ENCODE measurements around the gene GABRB1.
A peak's percentile ranks its signal among the peaks of the same experiment; 100 is the strongest.

The GABRB1 gene

GRCh38 chr4:47122592-47123291 is 91.4 kb downstream of the GABRB1 start:
- DNase-seq, result peak; percentile 83

- no peak for DNase-seq
Observed at GRCh38 chr4:47128991-47129390, 97.6 kb downstream of the GABRB1 start.

DNA sequence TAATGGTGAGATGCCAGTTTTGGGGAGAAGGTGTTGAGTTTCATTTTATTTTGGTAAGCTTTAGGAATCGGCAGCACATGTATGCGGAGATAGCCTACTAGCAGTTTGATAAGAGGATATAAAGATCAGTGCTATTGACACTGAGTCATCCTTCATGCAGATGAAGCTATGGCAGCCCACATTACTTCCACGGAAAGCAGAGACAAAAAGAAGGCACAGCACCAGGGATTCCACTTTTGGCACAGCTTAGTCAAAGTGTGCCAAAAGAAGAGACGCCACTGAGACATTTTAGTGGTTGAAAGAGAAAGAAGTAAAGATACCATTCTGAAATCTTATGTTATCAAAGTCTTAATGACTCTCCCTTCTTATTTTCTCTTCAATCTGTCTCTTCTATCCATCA is 103.8 kb downstream of the GABRB1 start:
- no peak for DNase-seq

GRCh38 chr4:47143261-47143660 is 111.9 kb downstream of the GABRB1 start:
- DNase-seq, result no peak

- no peak for DNase-seq
Observed at GRCh38 chr4:47145630-47146029, 114.3 kb downstream of the GABRB1 start.

GRCh38 chr4:47154816-47155370 is 123.5 kb downstream of the GABRB1 start:
- no peak for DNase-seq

- DNase-seq, result no peak
Observed at GRCh38 chr4:47155919-47156318, 124.6 kb downstream of the GABRB1 start.

GRCh38 chr4:47160095-47160494 is 128.7 kb downstream of the GABRB1 start:
- DNase-seq, result peak; percentile 1

DNA sequence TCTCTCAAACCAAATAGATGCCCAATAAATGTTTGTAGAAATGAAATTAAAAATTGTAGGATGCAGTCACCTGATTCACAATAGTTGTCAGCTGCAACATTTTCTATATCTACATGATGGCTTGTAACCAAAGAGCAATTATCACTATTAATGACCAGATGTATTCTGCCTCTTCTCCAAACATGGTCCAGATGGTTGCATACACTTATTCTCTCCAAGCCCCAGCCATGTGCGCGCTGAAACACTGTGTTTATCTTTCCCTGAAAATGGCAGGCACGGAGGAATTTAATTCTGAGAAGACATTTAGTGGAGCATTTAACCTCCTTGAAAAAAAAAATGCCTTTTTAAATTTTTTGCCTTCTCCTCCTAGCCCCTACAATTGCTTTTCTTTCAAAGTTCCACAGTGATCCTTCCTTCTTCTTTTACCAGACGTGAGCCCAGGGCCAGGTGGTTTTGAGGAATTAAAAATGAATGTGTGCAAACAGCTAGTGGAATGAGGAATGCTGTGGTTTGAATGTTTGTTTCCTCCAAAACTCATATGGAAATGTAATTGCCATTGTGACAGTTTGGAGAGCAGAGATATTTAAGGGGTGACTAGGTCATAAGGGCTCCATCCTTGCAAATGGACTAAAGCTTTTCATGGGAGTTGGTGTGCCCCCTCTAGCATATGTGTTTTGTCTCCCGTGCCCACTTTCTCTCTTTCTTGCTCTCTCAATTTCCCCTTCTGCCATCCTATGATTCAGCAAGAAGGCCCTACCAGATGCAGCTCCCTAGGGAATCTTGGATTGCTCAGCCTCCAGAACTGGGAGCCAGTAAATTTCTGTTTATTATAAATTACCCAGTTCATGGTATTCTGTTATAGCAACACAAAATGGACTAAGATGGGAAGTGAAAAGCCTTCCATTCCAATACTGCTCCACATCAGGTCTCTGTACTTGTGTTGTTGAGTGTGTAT is 136.0 kb downstream of the GABRB1 start:
- no peak for DNase-seq

DNA sequence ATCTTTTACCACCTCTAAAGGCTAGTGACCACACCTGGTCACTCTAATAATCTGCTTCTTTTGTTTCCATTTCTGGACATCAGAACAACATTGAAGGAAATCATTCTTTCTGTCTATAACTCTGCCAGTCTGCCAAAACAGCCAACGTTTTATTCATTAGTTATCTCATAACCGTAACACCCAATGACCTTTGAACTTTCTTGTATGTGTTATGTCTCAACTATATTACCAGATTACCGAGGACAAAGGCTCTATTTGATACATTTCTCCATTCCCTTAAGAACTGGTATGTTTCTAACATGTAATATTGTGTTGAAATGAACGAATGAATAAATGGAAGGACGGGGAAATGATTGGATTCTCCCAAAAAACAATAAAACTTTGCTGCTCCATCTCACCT is 152.7 kb downstream of the GABRB1 start:
- no peak for DNase-seq

DNA sequence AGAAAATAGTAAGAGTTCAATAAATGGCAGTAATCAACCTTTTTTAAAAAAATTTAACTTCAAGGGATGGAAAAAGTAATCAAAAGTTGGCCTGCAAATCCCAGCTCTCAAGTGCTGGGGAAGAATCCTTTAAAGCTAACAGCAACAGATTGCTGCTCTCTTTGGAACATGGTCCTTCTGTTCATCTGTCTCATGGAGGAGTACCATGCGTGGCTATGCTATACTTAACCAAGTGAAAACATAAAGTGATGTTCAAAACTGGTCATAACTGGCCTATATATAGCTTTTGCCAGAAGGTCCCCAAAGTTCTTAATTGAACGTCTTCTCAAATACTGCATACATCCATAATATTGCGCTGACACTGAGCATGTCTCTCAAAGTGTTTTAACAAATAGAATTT is 154.4 kb downstream of the GABRB1 start:
- no peak for DNase-seq

DNA sequence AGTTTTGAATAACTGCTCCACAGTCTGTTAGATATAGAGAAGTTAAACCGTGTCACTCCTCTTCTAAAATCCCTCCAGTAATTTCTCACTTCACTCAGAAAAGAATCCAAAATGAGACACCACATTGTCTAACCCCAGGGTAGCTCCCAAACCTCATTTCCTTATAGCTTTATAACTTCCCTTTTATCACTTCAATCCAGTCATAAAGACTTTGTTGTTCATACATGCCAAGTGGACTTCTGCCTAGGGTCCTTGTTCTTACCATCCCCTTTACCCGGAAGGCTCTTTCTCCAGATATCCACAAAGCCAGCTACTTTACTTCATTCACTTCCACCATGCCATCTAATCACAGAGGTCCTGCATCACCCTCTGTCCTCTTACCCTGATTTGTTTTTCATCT is 156.2 kb downstream of the GABRB1 start:
- no peak for DNase-seq

DNA sequence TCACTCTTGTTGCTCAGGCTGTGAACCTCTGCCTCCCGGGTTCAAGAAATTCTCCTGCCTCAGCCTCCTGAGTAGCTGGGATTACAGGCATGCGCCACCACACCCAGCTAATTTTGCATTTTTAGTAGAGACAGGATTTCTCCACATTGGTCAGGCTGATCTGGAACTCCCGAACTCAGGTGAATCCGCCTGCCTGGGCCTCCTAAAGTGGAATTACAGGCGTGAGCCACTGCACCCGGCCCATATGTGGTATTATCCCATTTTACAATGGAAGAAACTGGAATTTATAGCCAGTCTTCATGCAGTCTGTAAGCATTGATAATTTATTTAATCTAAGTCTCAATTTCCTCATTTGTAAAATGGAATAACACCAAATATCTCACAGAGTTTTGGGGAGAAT is 161.8 kb downstream of the GABRB1 start:
- no peak for DNase-seq

DNA sequence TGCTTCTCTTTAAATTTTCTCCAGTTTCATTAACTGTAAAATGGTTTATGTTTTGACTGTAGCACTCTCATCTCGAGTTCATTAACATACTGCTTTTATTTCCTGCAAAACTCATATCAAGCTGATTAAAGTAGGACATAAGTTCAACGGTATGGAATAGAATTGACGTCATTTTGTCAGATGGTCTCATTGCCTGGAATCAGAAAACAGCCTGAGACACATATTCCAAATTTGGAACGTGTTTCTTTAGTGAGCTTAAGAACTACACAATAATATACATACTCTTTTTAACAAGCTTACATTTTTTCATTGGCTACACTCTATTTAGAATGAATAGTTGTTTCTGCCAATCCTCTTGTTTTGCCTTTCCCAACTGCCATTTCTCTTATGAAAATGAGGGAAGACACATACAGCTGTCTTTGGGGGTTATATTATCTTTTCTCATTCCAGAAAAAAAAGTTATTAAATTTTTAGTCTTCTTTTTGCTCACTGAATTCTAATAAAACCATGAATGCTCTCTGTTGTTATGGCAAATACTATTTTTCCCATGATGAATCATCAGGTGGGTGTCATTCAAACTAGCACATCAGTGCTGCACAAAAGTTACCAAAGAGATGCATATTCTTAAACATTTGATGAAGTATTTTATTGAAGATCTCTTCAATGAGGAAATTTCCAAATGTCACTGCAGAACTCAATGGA is 162.8 kb downstream of the GABRB1 start:
- DNase-seq, result no peak

DNA sequence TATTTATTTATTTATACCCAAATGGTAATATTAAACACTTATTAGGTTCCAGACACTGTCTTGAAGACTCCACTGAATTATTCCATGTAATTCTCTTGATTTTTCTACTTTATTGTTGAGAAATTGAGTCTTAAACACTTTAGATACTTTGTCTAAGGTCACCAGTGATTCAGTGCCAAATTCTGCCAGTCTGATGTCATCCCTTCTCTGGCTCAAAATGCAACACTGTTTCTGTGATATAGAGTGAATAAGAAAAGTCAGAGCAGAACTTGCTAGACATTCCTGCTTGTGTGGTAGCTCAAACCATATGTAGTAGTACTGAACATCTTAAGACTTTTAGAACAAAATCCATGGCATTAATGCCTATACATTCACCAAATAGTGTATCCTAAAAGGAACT is 164.3 kb downstream of the GABRB1 start:
- no peak for DNase-seq

GRCh38 chr4:47198791-47199190 is 167.4 kb downstream of the GABRB1 start:
- DNase-seq, result no peak

DNA sequence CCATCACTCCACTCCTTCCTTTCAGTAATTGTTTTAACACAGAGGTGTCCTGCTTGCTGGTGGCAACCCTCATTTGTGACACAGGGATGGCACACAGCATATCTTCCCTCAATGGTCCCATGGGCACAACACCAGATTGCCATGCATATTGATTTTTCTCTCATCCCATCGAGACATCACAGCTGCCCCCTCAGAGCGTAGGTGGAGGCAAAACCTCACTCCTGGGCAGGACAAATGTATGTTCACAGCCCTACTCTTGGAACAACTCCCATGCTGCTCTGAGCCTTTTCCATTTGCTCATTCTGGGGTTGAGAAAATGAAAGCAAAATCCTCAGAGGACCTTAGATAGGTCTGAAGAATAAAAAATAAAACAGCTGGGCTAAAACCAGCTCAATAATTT is 172.2 kb downstream of the GABRB1 start:
- no peak for DNase-seq

DNA sequence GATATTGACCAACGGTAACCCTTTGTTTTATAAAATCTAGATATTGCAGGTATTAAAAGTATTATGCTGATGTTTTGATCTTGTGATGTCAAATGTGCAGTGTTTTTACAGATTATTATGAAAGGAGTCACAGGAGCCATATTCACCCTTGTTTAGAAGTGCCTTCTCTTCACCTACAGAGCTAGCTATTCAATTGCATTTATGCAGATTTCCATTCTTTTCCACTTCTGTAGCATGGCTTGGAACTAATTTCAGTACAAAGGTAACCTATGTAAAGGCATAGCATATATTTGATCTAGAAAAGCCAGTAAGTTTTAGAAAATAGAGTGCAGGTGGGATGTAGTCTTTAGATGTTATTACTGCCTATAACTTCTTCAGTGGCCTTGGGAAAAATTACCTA is 176.2 kb downstream of the GABRB1 start:
- no peak for DNase-seq

DNA sequence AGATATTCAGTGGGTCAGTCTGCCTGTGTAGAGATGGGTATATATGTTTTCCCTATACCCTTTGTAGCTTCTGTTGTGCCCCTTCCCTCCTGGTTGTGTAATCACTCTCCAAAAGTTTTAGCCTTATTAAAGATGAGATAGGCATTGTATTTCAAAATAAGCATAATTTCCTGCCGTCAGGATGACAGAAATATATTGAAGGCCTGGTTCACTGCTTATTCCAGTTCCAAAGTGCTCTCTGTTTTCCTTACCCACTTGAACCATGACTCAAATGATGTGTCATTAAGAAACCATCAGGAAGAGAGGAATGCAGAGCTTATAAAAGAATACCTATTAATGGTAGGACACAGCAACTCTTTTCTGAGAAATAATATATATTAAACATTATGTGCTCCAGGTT is 178.5 kb downstream of the GABRB1 start:
- DNase-seq, result no peak

DNA sequence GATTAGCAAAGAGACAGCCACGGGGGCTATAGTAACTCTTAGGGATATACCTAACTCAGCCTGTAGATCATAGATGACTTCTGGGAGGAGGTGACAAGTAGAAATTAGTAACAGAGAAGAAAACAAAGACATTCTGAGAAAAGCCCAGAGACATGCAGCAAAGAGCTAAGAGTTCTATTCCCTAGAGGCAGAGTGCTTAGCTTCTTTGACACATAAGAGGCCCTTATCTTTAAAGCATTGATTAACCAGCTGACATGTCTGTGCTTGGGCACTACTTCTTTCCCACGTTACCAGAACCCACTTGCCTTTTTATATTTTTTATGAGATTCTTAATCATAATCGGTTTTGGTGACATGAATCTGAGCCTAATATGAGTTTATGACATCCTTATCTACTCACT is 179.5 kb downstream of the GABRB1 start:
- no peak for DNase-seq

DNA sequence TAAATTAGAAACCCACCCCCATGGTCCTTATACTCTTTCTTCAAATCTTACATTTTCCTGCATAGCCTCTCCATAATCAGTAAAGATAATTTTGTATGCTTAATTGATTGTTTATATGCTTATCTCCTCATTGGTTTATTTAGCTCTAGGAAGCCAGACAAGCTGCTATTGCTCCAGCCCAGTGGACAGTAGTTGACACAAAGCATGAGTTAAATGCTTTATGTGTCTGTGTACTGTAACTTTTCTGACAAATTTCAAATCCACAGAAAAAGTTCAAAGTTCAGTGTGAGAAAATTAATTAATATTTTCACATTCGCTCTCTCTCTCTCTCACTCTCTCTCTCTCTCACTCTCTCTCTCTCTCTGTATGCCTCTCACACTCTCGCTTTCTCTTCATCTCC is 181.7 kb downstream of the GABRB1 start:
- no peak for DNase-seq

- no peak for DNase-seq
Observed at GRCh38 chr4:47213539-47213938, 182.2 kb downstream of the GABRB1 start.

DNA sequence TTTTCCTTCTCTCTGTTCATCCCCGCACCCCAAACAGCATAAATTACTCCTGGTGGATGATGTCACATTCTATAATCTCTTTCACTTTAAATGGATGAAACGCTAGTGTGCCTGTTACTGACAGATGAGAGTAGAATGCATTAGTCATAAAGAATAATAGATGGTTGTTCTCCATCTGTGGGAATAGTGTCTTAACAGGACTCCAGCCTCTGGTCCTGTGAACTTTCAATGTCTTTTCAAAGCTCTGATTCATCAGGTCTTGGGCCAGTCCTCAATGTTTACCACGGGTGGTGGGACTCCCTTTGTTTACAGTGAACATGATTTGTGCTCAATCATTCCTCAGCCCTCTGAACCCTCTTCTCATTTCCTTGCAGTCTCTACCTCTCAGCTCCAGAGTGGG is 182.6 kb downstream of the GABRB1 start:
- DNase-seq, result no peak

All from hematopoietic multipotent progenitor cell treated with erythropoietin and hydrocortisone succinate and interleukin-3 and kit ligand, for 6 days (in vitro differentiated cells).